LHCN-M2 (cell line): ENCODE data around the gene ABTB2. TPM values are rescaled to one million over a fixed set of nuclear protein-coding genes. Genes with fewer than 3 reads are reported as not detected.
A peak's percentile ranks its signal among the peaks of the same experiment; 100 is the strongest.

Source experiments
- DNase-seq: peaks from one replicate; pipeline ENCODE4 v3.0.0-alpha.2; 2012; ENCODE audit warnings: low read depth
- total RNA-seq: library from RNA; depleted of rRNA; stranded (reverse); fragments of >200 nt; gene quantifications from 2 replicates; pipeline ENCODE4 v1.2.3, GENCODE V29; 2014

Gene ABTB2
- total RNA-seq, 1 experiment from 2014 or later, result 1.5 TPM

GRCh38 chr11:34316347-34317035 is 41.3 kb downstream of the ABTB2 start:
- peak; percentile 34 for DNase-seq

- DNase-seq, result no peak
Observed at GRCh38 chr11:34315394-34315793, 42.4 kb downstream of the ABTB2 start.

GRCh38 chr11:34314936-34315335 is 42.9 kb downstream of the ABTB2 start:
- no peak for DNase-seq

- DNase-seq, result no peak
Observed at GRCh38 chr11:34314176-34314575, 43.6 kb downstream of the ABTB2 start.

GRCh38 chr11:34313099-34313517 is 44.7 kb downstream of the ABTB2 start:
- DNase-seq, result peak; percentile 13

- DNase-seq, result no peak
Observed at GRCh38 chr11:34311126-34311525, 46.7 kb downstream of the ABTB2 start.

- no peak for DNase-seq
Observed at GRCh38 chr11:34309965-34310364, 47.8 kb downstream of the ABTB2 start.

- no peak for DNase-seq
Observed at GRCh38 chr11:34308913-34309585, 48.8 kb downstream of the ABTB2 start.

- no peak for DNase-seq
Observed at GRCh38 chr11:34308049-34308912, 49.5 kb downstream of the ABTB2 start.

- DNase-seq, result no peak
Observed at GRCh38 chr11:34305780-34306179, 52.0 kb downstream of the ABTB2 start.

GRCh38 chr11:34305193-34305592 is 52.6 kb downstream of the ABTB2 start:
- no peak for DNase-seq

- DNase-seq, result no peak
Observed at GRCh38 chr11:34303028-34303570, 54.7 kb downstream of the ABTB2 start.

- DNase-seq, result peak; percentile 97
Observed at GRCh38 chr11:34302046-34302921, 55.5 kb downstream of the ABTB2 start.

GRCh38 chr11:34300926-34301295 is 56.9 kb downstream of the ABTB2 start:
- DNase-seq, result no peak

- DNase-seq, result no peak
Observed at GRCh38 chr11:34300026-34300925, 57.5 kb downstream of the ABTB2 start.

- DNase-seq, result no peak
Observed at GRCh38 chr11:34299284-34299972, 58.4 kb downstream of the ABTB2 start.

GRCh38 chr11:34298871-34299270 is 58.9 kb downstream of the ABTB2 start:
- no peak for DNase-seq

- DNase-seq, result no peak
Observed at GRCh38 chr11:34296412-34296811, 61.4 kb downstream of the ABTB2 start.

- DNase-seq, result no peak
Observed at GRCh38 chr11:34292546-34292945, 65.3 kb downstream of the ABTB2 start.
